ENCODE measurements around the gene HM13. TPM values are rescaled to one million over a fixed set of nuclear protein-coding genes. Genes with fewer than 3 reads are reported as not detected.

The HM13 gene
- total and polyA plus RNA-seq, 2 of the 13 experiments (the other 11 are each of a cell fraction or from before 2014, with no cell fraction given): 118 to 243 TPM

DNA sequence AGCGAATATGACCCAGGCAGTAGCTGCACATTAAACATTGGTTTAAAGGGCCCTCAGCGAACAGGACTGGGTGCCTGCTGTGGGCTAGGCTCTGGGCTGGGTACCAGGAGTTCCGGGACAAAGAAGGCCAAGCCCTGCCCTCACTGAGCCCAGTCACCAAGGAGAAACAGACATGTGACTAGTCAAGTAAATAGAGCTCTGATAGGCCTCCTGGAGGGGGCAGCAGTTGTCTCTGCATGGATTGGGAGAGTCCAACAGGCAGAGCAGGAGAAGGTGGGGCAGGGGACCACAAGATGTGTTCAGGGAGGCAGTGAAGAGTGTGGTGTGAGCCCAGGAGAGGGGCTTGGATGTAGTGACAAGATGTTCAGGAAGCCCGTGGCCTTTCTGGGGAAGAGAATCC, 3.1 kb downstream of the HM13 start (continued):
- TF ChIP-seq RFX5 (IDR thresholded peaks at IDR 0.05; ENCODE audit: low read depth, low read length): peak; percentile 33; the same call in 1 of the 2 replicates
- no peak for TF ChIP-seq ZFP62 (CRISPR knock-in tag; IDR thresholded peaks at IDR 0.05)
- no peak for TF ChIP-seq ZNF180 (CRISPR knock-in tag; IDR thresholded peaks at IDR 0.05; ENCODE audit: borderline replicate concordance, low read depth)
- TF ChIP-seq THAP7 (CRISPR knock-in tag; IDR thresholded peaks at IDR 0.05): no peak
- no peak for TF ChIP-seq FLYWCH1 (CRISPR knock-in tag; IDR thresholded peaks at IDR 0.05)
- TF ChIP-seq YY1 (IDR thresholded peaks at IDR 0.05; ENCODE audit: insufficient read depth, insufficient replicate concordance, low read depth, low read length): no peak
- no peak for TF ChIP-seq ZNF563 (CRISPR knock-in tag; IDR thresholded peaks at IDR 0.05)
- no peak for TF ChIP-seq ZNF264 (CRISPR knock-in tag; IDR thresholded peaks at IDR 0.05)
- TF ChIP-seq ARID4A (CRISPR knock-in tag; IDR thresholded peaks at IDR 0.05; ENCODE audit: borderline replicate concordance): peak; percentile 59; the same call in 1 of the 2 replicates
- peak; percentile 68 for TF ChIP-seq ZFP91 (CRISPR knock-in tag; IDR thresholded peaks at IDR 0.05; ENCODE audit: borderline replicate concordance)
- TF ChIP-seq ZNF547 (CRISPR knock-in tag; IDR thresholded peaks at IDR 0.05): 0 out of 2 replicates have a peak, but pooled peaks have one; percentile 33
- TF ChIP-seq ZC3H13 (CRISPR knock-in tag; IDR thresholded peaks at IDR 0.05): no peak
- TF ChIP-seq ZMYM2 (CRISPR knock-in tag; IDR thresholded peaks at IDR 0.05): no peak
- TF ChIP-seq CHD4 (IDR thresholded peaks at IDR 0.05; ENCODE audit: borderline replicate concordance, low read length): no peak
- TF ChIP-seq, protein P1, sequence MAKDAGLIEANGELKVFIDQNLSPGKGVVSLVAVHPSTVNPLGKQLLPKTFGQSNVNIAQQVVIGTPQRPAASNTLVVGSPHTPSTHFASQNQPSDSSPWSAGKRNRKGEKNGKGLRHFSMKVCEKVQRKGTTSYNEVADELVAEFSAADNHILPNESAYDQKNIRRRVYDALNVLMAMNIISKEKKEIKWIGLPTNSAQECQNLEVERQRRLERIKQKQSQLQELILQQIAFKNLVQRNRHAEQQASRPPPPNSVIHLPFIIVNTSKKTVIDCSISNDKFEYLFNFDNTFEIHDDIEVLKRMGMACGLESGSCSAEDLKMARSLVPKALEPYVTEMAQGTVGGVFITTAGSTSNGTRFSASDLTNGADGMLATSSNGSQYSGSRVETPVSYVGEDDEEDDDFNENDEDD (CRISPR knock-in tag; IDR thresholded peaks at IDR 0.05; ENCODE audit: borderline replicate concordance): no peak
- TF ChIP-seq IRX3 (CRISPR knock-in tag; IDR thresholded peaks at IDR 0.05; ENCODE audit: borderline replicate concordance, low read depth): no peak
- TF ChIP-seq HOXA5 (CRISPR knock-in tag; IDR thresholded peaks at IDR 0.05): no peak
- 0 out of 2 replicates have a peak, but pooled peaks have one; percentile 6 for TF ChIP-seq KLF11 (CRISPR knock-in tag; IDR thresholded peaks at IDR 0.05)
- TF ChIP-seq MIER2 (CRISPR knock-in tag; IDR thresholded peaks at IDR 0.05): no peak
- no peak; the same call in 1 of the 2 replicates for TF ChIP-seq CHD2 (IDR thresholded peaks at IDR 0.05; ENCODE audit: low read depth, low read length)
- TF ChIP-seq ZNF792 (CRISPR knock-in tag; IDR thresholded peaks at IDR 0.05): no peak
- TF ChIP-seq NR1H2 (CRISPR knock-in tag; IDR thresholded peaks at IDR 0.05; ENCODE audit: borderline replicate concordance, low read depth): no peak
- no peak for TF ChIP-seq NFIC (IDR thresholded peaks at IDR 0.05; ENCODE audit: low read length)
- TF ChIP-seq SP140L (CRISPR knock-in tag; IDR thresholded peaks at IDR 0.05; ENCODE audit: borderline replicate concordance): no peak
- TF ChIP-seq HHEX (CRISPR knock-in tag; IDR thresholded peaks at IDR 0.05): no peak
- no peak for TF ChIP-seq ZNF44 (CRISPR knock-in tag; IDR thresholded peaks at IDR 0.05)

Measured in HepG2 (cell line).